Measurements from ENCODE around the gene TXNDC5.
"Not testable (repeated sequence)": the region's sequence is repeated elsewhere in the genome, so short reads cannot be mapped to it uniquely, and the experiment has no call there.

TXNDC5 gene

DNA sequence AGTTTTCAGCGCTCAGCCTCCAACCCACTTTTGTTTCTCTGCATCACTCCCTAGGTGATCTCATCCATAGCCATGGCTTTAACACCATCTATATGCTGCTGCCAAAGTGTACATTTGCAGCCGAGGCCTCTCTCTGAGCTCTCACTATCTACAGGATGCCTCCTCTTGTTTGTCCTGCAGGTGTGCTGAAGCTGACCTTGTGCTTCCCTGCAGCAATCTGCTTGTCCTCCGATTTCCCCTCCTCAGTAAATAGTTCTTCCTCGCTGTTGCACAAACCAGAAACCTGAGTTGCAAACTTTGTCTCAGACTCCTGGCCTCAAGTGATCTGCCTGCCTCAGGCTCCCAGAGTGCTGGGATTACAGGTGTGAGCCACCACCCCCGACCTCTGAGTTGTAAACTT is 3.7 kb upstream of the TXNDC5 start:
- DNase-seq (ENCODE audit: low read depth) = no peak

DNA sequence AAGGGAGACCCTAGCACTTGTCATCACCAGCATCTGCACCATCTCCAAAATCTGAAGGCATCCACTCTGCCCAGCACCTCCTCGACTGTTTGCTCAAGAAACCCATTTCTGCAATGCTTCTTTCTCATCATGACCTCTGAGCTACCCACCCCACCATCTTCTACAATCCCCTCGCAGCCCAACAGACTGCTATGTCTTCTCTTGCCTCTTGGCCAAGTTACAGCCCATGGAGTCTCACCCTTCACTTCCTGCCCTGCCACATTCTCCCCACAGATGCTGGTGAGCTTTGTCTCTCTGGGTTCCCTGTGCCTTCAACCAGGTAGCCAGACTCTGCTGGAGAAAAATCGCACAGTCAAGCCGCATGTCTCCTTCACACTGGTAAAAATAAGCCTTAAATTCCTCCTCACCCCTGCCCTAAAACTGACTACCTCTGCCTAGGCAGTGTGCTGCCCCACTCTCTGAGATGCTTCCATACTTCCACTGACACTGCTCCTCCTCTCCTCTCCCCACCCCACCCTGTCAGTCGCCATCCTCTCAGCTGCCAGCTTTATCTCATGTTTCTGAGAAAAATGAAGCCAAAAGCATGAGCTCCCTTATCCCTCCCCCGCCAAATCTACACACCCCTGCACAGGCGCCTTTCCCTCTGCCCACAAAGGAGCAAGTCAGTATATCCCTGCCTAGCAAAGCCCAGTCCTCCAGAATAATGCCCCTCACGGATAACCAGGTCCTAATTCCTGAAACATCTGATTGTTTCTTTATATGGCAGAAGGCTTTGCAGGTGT is 2.3 kb upstream of the TXNDC5 start:
- DNase-seq (ENCODE audit: low read depth) = no peak

DNA sequence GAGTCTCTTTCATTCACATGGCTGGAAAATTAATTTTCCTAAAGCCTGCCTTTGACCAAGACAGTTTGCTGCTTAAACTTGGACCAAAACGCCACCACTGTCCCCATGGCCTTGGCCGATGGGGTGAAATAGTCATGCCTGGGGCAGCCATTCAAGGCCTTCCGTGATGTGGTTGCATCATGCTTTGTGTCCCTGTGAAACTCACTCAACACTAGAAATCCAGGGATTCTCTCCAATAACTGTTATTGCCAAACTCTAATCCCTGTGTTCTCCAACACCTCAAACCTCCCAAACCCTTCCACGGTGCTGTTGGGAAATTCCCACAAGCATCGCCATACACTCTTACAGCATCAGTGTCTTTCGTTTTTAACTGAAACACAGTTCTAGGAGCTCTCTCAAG is 1.4 kb upstream of the TXNDC5 start:
- DNase-seq (ENCODE audit: low read depth) = no peak

DNA sequence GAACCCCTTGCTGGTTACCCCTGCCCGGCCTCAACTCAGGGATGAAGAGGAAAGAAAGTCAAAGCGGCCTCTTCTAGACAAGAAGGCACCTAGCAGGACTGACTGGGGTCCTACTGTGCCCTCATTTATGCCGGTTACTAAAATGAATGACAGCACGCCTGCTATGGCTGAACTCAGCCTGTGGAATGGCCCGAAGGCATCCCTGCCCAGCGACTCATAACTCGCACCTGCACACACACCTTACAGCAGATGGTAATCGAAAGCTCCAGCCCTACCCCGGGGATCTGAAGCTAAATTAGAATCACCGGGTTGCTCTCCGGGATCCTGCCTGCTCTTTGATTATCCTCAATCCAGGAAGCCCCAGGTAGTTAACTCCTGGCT is 747 bp upstream of the TXNDC5 start:
- no peak for DNase-seq (ENCODE audit: low read depth)

DNA sequence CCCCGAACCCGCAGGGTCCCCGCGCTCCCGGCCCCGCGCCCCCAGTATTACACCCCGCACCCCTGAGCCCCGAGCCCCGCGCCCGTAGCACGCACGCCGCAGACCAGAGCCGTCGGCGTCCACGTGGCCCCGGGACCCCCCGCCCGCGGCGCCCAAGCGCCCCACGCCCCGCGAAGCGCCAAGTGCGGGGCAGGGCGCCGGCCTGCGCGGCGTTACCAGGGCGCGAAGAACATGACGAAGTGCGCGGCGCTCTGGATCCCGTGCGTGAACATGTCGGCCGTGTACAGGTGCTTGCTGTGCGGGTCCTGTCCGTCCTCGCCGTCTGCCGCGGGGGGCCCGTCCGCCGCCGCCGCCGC is 312 bp downstream of the TXNDC5 start:
- no peak for DNase-seq (ENCODE audit: low read depth)

DNA sequence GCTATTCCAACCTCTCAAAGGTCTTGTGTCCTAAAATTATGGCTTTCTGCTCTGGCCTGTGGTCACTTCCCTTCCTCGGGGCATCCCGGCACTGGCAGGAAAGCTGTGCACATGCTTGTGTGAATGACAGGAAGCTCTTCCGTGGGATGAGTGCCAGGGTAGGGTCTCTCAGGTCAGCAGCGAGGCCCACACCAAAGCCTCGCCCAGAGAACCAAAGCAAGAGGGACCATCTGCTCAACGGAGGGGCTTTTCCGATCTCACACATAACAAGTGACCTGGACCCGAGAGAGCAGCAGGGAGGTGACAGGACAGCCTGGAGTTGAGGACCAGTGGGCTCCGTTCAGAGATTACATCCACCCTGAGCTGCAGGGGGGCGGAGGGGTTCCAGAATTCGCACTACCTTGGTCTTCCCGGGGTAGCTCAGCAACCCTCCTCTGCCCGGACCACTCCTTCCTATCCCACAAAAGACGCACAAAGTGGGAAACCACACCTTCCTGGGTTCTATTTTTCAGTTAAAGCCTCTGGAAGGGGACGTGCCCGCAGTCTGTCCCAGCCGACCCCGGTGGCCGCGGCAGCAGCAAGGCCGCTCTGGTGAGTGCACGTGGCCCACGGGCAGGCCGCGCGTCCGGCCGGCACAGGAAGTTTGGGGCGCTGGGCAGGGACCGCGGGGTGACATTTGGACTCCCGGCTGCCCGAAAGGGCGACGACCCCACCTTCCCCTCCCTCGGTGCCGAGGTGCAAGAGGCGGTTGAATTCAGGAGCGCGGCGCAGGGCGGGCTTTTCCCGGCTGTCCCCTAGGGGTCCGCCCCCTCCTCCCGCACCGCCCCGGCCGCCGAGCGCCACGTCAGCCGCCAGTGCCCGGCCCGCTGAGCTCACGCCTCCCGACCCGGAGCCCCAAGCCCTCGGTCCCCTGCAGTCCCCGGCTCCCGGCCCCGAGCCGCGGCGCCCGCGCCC is 988 bp downstream of the TXNDC5 start:
- no peak for DNase-seq (ENCODE audit: low read depth)

DNA sequence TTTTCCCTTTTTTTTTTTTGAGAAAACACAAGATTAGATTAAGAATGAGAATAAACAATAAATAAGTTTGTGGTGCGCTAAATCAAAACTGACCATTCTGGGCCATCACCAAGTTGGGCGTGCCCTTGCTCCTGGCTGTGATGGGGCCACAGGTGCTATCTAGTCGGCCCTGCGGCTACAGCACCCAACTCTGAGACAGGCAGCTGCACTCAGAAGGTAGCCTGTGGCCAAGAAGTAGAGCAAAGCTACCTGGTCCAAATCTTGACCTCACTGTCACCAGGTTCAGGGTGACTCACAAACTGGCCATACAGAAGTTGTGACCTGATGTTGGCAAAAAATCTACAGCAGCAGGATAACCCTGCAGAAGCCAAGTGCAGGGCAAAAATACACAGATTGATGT is 3.4 kb downstream of the TXNDC5 start:
- no peak for DNase-seq (ENCODE audit: low read depth)

DNA sequence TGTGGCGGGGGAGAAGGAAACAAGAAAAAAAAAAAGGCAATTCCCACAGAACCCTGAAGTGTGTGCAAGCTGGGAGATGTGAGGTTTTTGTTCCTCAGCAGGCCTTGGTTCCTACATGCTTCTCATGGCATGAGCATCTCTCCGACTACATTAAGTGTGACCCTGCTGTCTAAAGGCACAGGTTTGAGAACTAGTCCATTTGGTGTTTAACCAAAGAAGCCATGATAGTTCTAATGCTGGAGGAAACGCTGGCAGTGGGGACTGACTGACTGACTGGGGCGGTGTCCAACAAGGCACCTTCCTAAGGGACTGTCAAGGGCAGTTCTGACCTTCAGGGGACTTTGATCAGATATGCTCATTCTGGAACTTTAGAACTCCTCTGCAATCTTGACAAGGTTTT is 3.8 kb downstream of the TXNDC5 start:
- no peak for DNase-seq (ENCODE audit: low read depth)

DNA sequence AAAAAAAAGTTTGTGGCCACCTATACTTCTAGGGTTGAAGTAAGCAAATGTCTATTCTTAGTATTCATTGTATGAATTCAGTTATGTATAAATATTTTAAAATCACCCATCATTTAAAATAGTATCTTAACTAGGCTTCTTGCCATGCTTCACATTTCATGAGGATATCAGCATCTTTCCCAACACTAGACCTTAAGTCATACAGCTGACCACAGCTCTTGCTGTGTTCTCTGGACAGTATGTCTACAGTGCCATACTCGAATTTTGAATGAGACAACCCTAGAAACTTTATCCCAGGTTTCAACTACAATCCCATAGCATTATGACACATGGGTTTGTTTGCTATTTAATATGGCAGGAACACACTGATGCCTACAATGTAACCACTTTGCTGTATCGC is 5.2 kb downstream of the TXNDC5 start:
- DNase-seq (ENCODE audit: low read depth) = no peak

DNA sequence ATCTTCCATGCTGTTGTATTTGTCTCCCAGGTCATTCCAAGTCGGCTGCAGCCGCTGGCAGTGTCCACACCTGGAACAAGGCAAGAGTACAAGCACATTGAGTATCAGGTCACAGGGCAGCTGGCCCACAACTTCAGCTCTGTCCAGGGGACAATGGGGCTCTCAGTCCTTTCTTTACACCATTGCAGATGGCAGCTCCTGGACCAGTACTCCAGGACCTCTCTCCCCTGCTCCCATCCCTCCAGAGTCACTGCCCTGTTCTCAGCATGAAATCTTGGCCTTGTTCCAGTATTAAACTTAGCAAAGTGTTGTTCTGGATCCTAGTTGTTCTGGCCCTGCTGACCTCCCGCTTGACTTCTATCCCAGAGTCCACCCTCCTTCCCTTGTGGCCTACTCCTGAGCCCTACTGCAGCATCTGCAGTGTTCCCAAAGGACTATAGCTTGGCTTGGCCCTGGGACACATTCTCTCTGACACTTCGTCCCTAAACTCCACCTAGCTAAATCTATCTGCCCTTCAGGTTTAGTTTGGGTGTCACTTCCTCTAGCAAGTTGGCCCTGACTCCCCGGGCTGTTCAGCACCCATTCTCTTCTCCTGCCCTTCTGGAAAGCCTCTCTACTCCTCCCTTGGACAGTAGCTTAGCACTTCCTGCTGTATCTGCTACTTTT is 5.8 kb downstream of the TXNDC5 start:
- DNase-seq (ENCODE audit: low read depth) = no peak

DNA sequence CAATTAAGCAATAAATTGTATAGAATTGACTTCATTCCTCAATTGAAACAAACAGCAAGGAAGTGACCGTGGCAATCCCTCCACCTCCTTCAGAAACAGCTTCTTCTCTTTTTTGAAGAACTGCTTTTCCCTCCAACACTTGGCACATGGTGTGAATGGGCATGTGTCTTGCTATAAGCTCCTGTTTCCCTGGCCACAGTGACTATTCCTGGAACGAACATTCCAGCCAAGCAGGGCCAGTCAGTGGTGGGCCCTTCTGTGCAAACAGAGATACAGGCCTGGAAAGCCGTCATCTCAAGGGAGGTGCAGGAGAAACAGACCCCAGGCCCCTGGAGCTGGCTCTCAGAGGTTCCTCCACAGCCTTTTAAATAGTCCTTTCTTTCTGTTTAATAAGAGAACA is 6.9 kb downstream of the TXNDC5 start:
- no peak for DNase-seq (ENCODE audit: low read depth)

DNA sequence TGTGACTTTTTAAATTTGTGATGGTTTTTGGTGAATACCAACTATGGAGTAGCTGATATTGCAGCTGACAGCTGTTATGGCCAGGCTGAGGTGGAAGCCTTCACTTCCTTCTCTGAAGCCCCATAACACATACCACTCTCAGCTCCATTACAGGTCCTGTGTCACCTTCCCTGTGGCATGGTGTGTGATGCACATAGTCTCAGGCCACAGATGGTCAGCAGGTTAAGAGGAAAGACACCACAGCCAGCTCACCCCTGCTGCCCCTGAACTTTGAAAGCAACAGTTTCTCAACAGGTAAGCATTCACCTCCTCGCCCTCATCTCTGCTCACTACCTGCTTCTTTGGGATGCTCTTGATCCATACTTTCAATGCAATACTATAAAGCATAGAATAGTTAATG is 7.7 kb downstream of the TXNDC5 start:
- DNase-seq (ENCODE audit: low read depth) = no peak

DNA sequence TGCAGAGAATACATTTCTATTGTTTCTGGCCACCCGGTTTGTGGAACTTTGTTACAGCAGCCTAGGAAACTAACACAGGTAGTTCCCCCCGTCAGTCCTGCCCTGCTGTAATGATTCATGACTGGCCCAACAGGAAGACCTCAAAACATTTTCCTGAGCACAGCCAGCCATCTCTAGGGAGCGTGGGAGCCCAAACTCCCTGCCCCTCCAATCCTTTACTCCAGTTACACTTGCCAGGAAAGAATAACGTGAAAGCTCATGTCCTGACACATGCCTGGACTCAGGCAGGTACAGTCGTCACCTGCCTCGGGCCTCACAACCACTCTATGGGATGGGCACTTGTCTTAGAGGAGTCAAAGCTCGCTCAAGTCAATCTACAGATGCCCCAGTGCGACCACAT is 8.4 kb downstream of the TXNDC5 start:
- no peak for DNase-seq (ENCODE audit: low read depth)

DNA sequence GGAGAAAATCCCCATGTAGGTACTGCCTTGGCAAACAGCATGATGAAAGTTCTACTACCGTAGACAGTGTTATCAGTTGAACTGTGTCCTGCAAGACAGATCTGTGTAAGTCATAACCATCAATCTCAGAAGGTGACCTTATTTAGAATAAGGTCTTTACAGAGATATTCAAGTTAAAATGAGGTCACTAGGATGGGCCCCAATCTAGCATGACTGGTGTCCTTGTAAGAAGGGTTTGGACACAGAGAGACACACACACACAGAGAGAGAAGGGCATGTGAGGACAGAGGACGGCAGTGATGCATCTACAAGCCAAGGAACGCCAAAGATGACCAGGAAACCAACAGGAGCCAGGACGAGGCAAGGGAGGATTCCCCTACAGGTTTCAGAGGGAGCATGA is 8.8 kb downstream of the TXNDC5 start:
- DNase-seq (ENCODE audit: low read depth) = no peak

DNA sequence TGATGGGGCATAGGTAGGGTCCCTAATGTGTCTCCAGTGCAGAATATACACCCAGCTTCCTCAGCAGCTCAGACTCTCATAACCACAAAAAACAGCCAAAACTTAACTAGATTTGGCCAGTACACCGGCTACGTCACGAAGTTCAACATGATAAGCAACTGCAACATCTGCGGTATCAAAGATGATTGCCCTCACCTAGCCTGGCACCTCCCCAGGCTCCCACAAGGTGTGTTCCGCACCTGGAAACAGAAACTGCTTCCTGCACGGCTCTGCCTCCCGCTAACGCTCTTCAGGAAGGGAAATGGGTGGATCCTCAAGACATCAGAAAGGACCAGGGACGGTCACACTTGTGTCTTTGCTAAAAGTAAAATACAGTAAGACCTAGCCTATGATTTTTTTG is 9.5 kb downstream of the TXNDC5 start:
- no peak for DNase-seq (ENCODE audit: low read depth)

DNA sequence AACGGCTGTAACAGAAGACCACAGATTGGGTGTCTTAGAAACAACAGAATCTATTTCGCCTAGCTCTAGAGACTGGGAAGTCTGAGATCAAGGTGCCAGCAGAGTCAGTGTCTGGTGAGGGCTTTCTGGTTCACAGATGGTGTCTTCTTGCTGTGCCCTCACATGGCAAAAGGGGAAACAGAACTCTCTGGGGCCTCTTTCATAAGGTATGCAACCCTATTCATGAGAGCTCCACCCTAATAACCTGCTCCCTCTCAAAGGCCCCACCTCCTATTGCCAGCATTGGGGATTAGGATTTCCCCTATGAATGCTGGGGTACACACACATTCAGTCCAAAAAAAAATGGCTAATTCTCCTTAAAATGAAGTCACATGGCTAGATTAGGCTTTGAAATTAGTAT is 10.0 kb downstream of the TXNDC5 start:
- no peak for DNase-seq (ENCODE audit: low read depth)

DNA sequence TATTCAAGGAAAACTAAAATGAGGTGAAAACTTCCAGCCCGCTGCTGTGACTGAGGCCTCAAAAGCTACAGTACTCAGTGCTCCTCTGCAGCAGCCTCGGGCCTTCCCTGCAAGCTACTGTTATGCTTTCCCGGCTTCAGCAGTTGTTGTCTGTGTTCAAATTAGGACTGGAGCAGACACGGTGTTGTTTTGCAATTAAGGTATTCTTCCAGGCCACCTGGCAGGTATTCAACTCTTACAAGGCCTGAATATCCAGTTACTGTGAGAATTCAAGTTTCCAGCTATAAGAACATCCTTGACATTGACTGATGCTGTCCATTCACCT is 10.7 kb downstream of the TXNDC5 start:
- DNase-seq (ENCODE audit: low read depth) = no peak

DNA sequence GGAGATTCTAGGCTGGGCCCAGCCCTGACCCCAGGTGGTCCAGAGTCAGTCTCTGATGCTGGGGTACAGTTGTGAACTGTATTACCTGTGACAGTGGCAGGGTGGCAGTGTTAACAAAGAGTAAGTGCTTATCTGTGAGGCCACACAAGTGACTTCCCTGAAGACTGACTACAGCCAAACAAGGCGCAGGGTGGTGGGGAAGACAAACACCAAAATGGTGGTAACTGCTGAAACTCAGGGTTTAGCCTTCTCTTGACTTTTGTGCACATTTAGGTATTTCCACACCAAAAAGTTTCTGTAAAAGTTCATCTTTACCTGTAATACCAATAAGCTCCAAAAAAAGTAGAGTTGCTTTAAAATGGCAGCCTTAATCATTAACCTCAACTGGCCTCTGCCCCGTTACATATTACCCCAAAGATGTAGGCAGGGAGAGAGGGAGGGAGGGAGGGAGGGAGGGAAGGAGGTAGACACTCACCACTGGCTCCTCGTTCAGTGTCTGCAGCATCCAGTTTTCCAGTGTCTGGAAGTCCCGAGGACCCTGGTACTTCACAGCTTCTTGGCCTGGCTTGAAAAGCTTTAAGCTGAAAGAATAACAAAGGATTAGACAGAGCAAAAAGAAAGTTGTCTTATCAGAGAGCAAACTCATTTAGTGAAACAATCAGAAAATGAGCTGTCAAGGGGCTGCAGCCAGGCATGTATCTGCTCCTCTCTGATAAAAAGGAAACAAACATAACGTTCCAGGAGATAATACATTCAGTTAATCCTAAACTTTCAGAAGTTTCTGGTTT is 11.3 kb downstream of the TXNDC5 start:
- DNase-seq (ENCODE audit: low read depth) = no peak

DNA sequence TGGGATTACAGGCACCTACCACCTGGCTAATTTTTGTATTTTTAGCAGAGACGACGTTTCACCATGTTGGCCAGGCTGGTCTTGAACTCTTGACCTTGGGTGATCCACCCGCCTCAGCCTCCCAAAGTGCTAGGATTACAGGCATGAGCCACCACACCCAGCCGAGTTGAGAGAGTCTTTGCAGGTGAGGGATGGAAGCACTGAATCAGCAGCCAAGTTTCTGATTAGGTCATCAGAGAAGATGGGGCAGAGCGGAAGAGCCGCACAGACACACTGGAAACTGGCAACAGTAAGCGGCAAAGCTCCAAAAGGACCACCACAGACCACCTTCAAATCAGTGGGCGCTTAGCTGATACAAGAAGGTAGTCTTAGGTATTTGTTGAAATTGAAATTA is 12.4 kb downstream of the TXNDC5 start:
- not testable (repeated sequence) for DNase-seq (ENCODE audit: low read depth)

DNA sequence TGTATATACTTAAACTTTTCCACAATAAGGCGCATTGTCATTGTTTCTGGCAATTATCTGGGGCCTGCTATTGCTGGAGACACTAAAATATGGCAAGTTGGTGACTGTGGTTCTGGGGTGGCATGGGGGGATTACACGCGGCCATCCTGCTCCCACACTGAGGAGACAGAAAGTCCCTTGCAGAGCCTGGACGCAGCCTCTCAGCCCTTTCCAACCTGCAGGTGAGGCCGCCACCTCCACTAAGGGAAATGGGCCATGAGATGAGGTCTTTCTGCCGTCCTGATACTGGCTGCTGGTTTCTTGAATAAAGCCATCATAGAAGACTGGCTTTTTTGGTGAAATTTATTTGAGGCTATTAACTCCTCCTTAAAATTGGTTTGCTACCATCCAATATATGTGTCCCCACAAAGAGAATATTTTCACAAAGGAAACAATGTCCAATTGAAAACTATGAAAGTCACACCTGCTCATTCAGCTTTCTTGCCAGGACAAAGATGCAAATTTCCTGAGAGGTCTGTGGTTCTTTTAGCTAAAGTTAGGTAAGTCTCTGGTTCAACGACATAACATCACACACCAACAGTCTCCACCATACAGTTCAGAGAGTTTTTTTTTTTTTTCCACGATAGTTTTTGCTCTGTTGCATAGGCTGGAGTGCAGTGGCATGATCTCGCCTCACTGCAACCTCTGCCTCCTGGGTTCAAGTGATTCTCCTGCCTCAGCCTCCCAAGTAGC is 13.0 kb downstream of the TXNDC5 start:
- DNase-seq (ENCODE audit: low read depth) = no peak

DNA sequence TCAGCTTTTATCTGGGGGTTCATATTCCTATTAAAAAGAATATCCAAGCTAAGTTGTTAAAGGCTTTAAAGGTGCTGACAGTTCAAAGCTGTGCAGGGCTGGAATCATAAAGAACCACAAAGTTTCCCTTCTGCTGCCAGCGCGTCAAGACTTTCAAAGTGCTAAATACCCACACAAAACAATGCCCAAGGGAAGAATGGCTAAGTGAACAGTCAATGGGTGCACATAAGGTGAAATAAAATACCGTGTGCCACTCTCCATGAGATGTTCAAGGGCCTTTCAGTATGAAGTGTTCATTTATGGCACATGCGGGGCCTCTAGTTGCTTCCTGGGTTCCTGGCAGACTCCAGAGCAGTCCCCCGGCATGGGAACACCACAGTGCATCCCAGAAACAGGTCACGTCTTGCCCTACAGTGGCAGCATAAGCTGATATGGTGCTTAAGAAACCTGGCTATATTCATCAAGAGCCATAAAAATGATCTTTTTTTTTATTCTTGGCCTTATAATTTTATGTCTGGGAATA is 14.1 kb downstream of the TXNDC5 start:
- DNase-seq (ENCODE audit: low read depth) = no peak

DNA sequence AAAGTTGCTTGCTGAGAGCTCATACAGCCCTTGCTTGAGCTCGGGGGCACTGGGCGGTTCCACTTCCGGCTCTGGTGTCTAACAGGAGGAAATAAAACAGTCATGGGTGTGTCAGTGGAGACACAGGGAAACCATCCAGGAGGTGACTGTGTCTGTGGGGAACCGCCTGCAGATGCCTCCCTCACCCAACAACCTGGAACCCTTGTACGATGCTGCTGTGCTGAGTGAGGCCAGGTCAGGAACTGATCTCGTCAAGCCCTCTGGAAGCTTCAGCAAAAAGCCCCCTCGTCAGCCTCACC is 15.5 kb downstream of the TXNDC5 start:
- DNase-seq (ENCODE audit: low read depth) = no peak

All from stimulated activated CD8-positive, alpha-beta memory T cell treated with anti-CD3 and anti-CD28 coated beads, Interleukin-12 subunit alpha, Interleukin-12 subunit beta, amount 100 ng/mL, for 1 hour (primary cell).